ENCODE data around the gene FAM228B. TPM values are rescaled to one million over a fixed set of nuclear protein-coding genes. Genes with fewer than 3 reads are reported as not detected.

Gene FAM228B
- total and polyA plus RNA-seq, 2 donors (not counting 1 experiment from before 2014, with no cell fraction given): 9.8 to 47.2 TPM

DNA sequence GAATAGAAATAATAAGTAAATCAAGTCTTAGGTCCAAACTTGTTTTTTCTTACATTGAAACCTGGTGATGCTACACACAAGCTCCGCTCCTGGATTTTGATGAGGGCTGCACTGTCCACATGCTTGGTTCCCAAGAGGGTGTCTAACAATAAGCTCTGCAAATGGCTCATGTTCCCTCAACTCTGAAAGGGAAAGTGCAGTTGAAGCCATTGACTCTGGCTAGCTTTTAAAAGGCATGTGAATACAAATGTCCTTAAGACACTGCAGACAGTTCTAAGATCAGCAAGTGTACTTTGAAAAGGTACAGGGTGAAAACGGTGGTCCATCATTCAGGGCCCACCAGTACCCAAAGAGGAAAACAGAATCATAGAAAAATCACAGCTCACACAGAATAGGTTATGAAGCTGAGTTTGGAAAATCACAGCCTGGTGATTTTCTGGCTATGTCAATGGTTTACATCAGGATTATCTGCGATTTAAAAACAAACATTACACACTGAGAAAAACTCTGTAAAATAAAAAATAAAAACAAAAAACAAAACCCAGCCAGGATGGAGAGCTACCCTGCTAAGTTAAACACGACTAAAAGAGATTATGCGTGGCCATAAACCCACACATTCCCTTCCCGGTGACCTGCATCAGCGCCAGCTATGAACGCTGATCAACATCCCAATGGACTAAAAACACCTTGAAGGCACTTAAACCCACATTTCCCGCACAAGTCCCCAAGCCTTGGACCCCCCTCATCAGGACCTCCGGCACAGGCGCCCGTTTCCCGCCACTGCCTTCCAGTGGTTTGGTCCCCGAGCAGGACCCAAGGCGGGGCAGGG, 689 bp upstream of the FAM228B start:
- 10% methylated on average over 10 of the region's 15 CpGs for WGBS (ENCODE audit: insufficient coverage)
- Histone ChIP-seq H3K27ac (ENCODE audit: low read length in 2 of 2) (peak overlapping the region; percentile 57 to 80), H3K4me1 (ENCODE audit: control insufficient read depth in 2 of 2, insufficient read depth in 2 of 2, low read length in 2 of 2) (peaks cover 5 to 18% of the 10 kb centered on the region in 2 donors), H3K4me3 (ENCODE audit: control extremely low read depth in 1 of 5, extremely low read depth in 1 of 5, insufficient read depth in 1 of 5, low read depth in 2 of 5, low read length in 4 of 5) (peak overlapping the region in 4 of 5 experiments; percentile 71 to 80 (median 74)), H3K79me2 (ENCODE audit: control insufficient read depth, insufficient read depth, low read length) (no peaks in the 10 kb centered on the region), H3K27me3 (replicated peaks in 1 of 4; ENCODE audit: control extremely low read depth in 1 of 4, control insufficient read depth in 3 of 4, insufficient read depth in 4 of 4, low read length in 3 of 4) (no peaks in the 10 kb centered on the region), H3K36me3 (replicated peaks in 1 of 2; ENCODE audit: control extremely low read depth in 1 of 2, control insufficient read depth in 1 of 2, extremely low read depth in 1 of 2, insufficient read depth in 2 of 2, low read length in 1 of 2) (no peaks in the 10 kb centered on the region), H3K9ac (ENCODE audit: low read length) (peak overlapping the region; percentile 79), H3K9me3 (ENCODE audit: control extremely low read depth in 1 of 3, control insufficient read depth in 2 of 3, insufficient read depth in 1 of 3, low read length in 2 of 3) (no peaks in the 10 kb centered on the region), H4K20me1 (ENCODE audit: control insufficient read depth, insufficient read depth, low read length, poor library complexity, severe bottlenecking) (no peaks in the 10 kb centered on the region), H2AFZ (ENCODE audit: insufficient read depth, low read depth, low read length, poor library complexity, severe bottlenecking) (peak overlapping the region; percentile 82), H3K4me2 (replicated peaks; ENCODE audit: low read depth, low read length, poor library complexity, severe bottlenecking) (peak overlapping the region; percentile 86)
- Mint-ChIP-seq H3K9me3 (ENCODE audit: insufficient read depth) (no peaks in the 10 kb centered on the region), H3K4me3 (peak overlapping the region; percentile 87), H3K4me1 (peaks cover 20% of the 10 kb centered on the region), H3K27me3 (no peaks in the 10 kb centered on the region), H3K27ac (peak overlapping the region; percentile 86)
- CTCF ChIA-PET: interaction anchor here (1.3 to 1.9 kb wide), 4 partner anchors 38 to 298 kb away, joined by 3 to 9 read pairs (median 5); partner anchors contain the start of genes TP53I3 and WDCP
- POLR2A ChIA-PET: interaction anchor here (0.6 to 1.3 kb wide), 3 partner anchors 46 to 663 kb away, joined by 5 to 11 read pairs (median 6); partner anchors contain the start of genes ATAD2B and SF3B6
- ATAC-seq (ENCODE audit: low read depth) (no peak), DNase-seq (peak; percentile 15)
- intact Hi-C loops (cut with micrococcal nuclease): loop anchor here (1.0 kb wide), 3 partner anchors 46 to 195 kb away; partner anchors contain the start of genes ATAD2B, SF3B6 and WDCP
- TF ChIP-seq, protein P1, sequence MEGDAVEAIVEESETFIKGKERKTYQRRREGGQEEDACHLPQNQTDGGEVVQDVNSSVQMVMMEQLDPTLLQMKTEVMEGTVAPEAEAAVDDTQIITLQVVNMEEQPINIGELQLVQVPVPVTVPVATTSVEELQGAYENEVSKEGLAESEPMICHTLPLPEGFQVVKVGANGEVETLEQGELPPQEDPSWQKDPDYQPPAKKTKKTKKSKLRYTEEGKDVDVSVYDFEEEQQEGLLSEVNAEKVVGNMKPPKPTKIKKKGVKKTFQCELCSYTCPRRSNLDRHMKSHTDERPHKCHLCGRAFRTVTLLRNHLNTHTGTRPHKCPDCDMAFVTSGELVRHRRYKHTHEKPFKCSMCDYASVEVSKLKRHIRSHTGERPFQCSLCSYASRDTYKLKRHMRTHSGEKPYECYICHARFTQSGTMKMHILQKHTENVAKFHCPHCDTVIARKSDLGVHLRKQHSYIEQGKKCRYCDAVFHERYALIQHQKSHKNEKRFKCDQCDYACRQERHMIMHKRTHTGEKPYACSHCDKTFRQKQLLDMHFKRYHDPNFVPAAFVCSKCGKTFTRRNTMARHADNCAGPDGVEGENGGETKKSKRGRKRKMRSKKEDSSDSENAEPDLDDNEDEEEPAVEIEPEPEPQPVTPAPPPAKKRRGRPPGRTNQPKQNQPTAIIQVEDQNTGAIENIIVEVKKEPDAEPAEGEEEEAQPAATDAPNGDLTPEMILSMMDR (IDR thresholded peaks at IDR 0.05): no peak
- no peak for TF ChIP-seq EZH2 (IDR thresholded peaks at IDR 0.05; ENCODE audit: borderline replicate concordance, insufficient read depth, low read depth, low read length, poor library complexity, severe bottlenecking)

All from B cell (primary cell).